ENCODE data around the gene HOXD9.

HOXD9 gene

DNA sequence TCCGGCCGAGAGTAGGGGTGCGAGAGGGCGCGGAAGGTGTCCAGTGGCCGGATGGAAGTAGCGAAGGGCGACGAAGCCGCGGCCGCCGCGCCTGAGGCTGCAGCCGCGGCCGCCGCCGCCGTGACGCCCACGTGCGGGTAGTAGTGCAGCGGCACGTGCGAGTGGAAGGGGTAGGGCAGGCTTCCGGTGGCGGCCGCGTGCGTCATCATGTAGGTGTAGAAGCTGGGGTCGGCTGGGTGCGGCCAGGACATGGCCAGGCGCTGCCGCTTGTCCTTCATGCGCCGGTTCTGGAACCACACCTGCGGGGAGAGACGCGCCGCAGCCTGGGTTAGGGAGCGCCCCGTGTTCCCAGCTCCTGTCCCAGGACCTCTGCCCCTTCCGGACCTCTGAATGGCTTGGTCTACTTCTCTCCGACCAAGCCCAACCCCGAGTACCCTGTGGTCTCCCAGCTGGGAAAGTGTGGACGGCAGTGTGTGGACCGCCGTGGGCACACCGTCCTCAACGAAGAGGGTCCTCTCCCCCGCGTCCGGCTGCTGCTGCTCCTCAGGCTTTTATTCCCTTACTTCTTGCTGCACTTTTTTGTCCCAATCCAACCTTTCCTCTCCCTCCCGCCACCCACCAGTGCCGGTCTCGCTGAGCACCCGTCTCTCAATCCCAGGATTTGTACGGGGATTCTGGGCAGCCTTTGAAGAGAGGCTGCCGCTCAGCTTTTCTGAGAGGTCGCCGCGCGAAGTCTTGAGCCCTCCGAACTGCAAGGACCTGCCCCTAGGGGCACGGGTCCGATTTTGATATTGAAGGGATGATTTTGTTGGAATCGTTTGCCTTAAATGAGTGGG, 41.8 kb upstream of the HOXD9 start:
- H3K4me3 ChIP-seq (ENCODE audit: low read length) = peak overlapping the region; percentile 2; the same call in 1 of the 2 replicates
- no CpG with 5 or more reads among the region's 68 CpGs for WGBS (ENCODE audit: insufficient coverage, insufficient read length)
- H3K36me3 ChIP-seq (ENCODE audit: control insufficient read depth, insufficient read depth, low read length) = no peaks in the 10 kb centered on the region
- peaks cover 6% of the 10 kb centered on the region; the same call in 1 of the 2 replicates for H3K4me1 ChIP-seq (ENCODE audit: control insufficient read depth, insufficient read depth, low read length)
- no peak for DNase-seq (ENCODE audit: low read depth, low spot score)
- peaks cover 84% of the 10 kb centered on the region for H3K27me3 ChIP-seq (ENCODE audit: control insufficient read depth, insufficient read depth, low read length)
- H3K27ac ChIP-seq (ENCODE audit: low read length) = no peak overlapping the region
- H3K9me3 ChIP-seq (ENCODE audit: control insufficient read depth, insufficient read depth, low read length) = no peaks in the 10 kb centered on the region

DNA sequence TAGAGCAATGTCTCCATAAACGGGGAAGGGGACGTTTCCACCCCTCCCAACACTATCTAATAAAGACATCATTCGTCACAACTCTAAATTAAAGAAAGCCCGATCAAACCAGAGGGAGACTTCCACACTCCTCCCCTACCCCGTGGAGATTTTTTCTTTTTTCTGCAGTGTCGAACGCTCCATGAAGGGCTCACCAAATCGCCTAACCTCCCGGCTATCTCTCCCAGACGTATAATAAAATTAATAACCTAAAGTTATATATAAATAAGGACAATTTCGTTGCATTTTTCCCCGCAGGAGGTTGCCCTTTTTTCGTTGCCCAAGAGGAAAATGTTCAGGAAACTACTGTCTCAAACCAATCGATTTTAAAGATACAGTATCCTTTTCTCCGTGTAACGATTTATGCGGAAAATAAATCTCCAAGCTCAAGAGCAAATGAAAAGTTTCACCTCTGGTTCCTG, 41.1 kb upstream of the HOXD9 start:
- Histone ChIP-seq H3K4me1 (ENCODE audit: control insufficient read depth, insufficient read depth, low read length) (peaks cover 6% of the 10 kb centered on the region; the same call in 1 of the 2 replicates), H3K9me3 (ENCODE audit: control insufficient read depth, insufficient read depth, low read length) (no peaks in the 10 kb centered on the region), H3K27me3 (ENCODE audit: control insufficient read depth, insufficient read depth, low read length) (peaks cover 85% of the 10 kb centered on the region), H3K36me3 (ENCODE audit: control insufficient read depth, insufficient read depth, low read length) (no peaks in the 10 kb centered on the region), H3K27ac (ENCODE audit: low read length) (no peak overlapping the region), H3K4me3 (ENCODE audit: low read length) (no peak overlapping the region)
- DNase-seq (ENCODE audit: low read depth, low spot score) = no peak
- WGBS (ENCODE audit: insufficient coverage, insufficient read length) = no CpG with 5 or more reads among the region's 17 CpGs

DNA sequence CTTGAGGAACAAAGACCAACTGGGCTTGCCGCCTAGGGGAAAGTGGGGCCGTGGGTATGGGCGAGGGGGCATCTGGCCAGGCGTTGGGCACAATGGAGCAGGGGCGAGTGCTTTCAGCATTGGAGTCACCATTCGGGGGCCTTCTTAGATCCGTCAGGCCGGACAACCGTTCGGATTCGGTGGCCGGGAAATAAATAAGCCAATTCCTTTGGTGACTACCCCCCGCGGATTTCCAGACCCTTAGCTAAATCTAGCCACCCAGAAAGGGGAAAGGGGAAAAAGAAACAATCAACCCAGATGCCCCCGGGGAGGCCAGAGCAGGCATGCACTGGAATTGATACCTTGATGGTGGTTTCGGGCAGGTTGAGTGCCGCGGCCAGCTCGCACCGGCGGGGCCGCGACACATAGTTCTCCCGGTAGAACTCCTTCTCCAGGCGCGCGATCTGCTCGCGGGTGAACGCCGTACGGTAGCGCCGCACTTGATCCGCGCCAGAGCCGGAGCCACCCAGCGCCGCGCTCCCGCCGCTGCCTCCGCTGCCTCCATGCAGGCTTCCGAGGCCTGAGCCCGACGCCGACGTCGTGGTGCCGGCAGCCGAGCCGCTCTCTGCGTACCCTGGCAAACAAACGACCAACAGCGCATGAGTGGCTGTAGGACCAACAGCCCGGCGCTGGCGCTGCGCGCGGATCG, 40.5 kb upstream of the HOXD9 start:
- peaks cover 85% of the 10 kb centered on the region for H3K27me3 ChIP-seq (ENCODE audit: control insufficient read depth, insufficient read depth, low read length)
- no peaks in the 10 kb centered on the region for H3K36me3 ChIP-seq (ENCODE audit: control insufficient read depth, insufficient read depth, low read length)
- no peaks in the 10 kb centered on the region for H3K9me3 ChIP-seq (ENCODE audit: control insufficient read depth, insufficient read depth, low read length)
- H3K27ac ChIP-seq (ENCODE audit: low read length) = no peak overlapping the region
- WGBS (ENCODE audit: insufficient coverage, insufficient read length) = no CpG with 5 or more reads among the region's 62 CpGs
- DNase-seq (ENCODE audit: low read depth, low spot score) = no peak
- H3K4me1 ChIP-seq (ENCODE audit: control insufficient read depth, insufficient read depth, low read length) = peaks cover 6% of the 10 kb centered on the region; the same call in 1 of the 2 replicates
- H3K4me3 ChIP-seq (ENCODE audit: low read length) = no peak overlapping the region

DNA sequence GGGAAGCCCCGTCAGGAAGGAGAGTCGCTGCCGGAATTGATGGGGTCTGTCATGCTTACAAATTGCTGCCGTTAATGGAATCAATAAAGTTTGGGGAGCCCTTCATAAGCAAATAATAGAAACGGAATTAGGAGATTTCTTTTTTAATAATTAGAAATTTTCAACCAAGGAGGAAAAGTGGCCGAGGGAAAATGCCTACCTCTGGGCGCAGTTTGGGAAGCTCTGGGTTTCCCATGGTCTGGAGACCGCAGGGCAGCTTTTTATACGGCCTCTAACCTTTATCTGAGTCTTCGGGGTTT, 40.0 kb upstream of the HOXD9 start:
- Histone ChIP-seq H3K4me1 (ENCODE audit: control insufficient read depth, insufficient read depth, low read length) (peaks cover 6% of the 10 kb centered on the region; the same call in 1 of the 2 replicates), H3K27me3 (ENCODE audit: control insufficient read depth, insufficient read depth, low read length) (peaks cover 89% of the 10 kb centered on the region), H3K4me3 (ENCODE audit: low read length) (no peak overlapping the region), H3K27ac (ENCODE audit: low read length) (no peak overlapping the region), H3K36me3 (ENCODE audit: control insufficient read depth, insufficient read depth, low read length) (no peaks in the 10 kb centered on the region), H3K9me3 (ENCODE audit: control insufficient read depth, insufficient read depth, low read length) (no peaks in the 10 kb centered on the region)
- no CpG with 5 or more reads among the region's 10 CpGs for WGBS (ENCODE audit: insufficient coverage, insufficient read length)
- no peak for DNase-seq (ENCODE audit: low read depth, low spot score)

DNA sequence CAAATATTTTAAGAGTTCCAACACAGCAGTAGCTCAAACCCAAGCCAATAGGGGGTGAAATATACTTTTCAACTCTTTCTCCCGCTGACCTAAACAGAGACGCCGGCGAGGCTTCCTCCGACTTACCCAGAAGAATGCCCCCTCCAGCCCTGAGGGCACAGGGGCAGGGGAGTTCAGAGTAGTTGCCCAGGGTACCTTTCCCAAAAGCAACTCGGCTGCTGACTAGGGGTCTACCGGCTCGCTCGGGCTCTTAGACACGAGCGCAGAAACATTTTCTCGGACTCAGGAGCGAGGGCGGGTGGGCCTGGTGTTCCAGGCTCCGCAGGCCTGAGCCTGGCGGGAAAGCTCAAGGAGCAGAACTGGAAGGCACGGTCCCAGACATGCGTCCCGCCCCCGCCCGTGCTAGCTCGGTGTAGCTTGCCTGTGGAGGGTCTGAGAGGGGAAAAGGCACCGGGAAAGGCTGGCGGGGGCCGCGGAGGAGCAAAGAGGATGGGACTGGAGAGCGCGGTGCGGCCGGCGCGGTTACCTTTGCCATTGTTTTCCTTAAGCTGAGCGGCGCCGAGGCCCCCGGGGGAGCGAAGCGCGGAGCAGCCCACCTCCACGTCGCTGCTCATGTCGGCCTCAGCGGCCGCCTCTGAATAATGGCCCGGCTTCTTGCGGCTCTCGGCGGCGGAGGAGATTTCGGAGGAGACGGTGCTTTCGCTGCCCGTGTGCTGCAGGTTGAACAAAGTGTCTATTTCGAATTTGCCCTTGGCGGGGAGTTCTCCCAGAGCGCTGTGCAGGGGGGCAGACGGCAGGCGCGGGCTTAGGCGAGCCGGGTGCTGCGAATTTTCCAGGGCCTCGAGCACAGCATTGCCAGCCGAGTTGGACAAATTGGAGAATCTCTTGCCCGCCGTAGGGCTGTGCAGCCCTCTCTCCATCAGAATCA, 39.4 kb upstream of the HOXD9 start:
- Histone ChIP-seq H3K4me3 (ENCODE audit: low read length) (no peak overlapping the region), H3K27ac (ENCODE audit: low read length) (no peak overlapping the region), H3K4me1 (ENCODE audit: control insufficient read depth, insufficient read depth, low read length) (peaks cover 7% of the 10 kb centered on the region), H3K9me3 (ENCODE audit: control insufficient read depth, insufficient read depth, low read length) (no peaks in the 10 kb centered on the region), H3K27me3 (ENCODE audit: control insufficient read depth, insufficient read depth, low read length) (peaks cover 94% of the 10 kb centered on the region), H3K36me3 (ENCODE audit: control insufficient read depth, insufficient read depth, low read length) (no peaks in the 10 kb centered on the region)
- DNase-seq (ENCODE audit: low read depth, low spot score) = no peak
- WGBS (ENCODE audit: insufficient coverage, insufficient read length) = no CpG with 5 or more reads among the region's 66 CpGs

DNA sequence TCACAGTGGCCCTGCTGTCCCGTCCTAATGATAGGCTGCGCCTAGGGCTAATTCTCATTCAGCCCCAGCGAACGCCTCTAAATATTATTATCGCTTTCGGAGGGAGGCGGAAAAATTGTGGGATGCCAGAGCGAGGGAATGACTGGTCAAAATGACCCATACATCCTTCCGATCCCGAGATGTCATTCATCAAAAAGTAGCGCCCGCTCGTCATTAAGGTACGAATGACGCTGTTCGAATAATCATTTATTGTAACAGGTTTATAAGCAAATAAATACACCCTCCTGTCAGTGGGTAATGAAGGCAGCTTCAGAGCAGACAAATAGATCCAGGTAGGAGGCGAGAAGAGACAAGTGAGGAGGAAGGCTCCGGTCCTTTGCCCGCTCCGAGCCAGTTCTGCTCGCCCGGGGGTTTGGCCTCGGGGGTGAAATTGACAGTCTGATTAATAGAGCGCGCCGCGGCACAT, 38.7 kb upstream of the HOXD9 start, which contains the start of gene EVX2:
TSS of gene EVX2 (minus strand) at position 167 of the 466 bp plus-strand sequence. CDS start 186 bp downstream, outside the sequence.
- H3K27me3 ChIP-seq (ENCODE audit: control insufficient read depth, insufficient read depth, low read length) = peaks cover 94% of the 10 kb centered on the region
- no peak for DNase-seq (ENCODE audit: low read depth, low spot score)

DNA sequence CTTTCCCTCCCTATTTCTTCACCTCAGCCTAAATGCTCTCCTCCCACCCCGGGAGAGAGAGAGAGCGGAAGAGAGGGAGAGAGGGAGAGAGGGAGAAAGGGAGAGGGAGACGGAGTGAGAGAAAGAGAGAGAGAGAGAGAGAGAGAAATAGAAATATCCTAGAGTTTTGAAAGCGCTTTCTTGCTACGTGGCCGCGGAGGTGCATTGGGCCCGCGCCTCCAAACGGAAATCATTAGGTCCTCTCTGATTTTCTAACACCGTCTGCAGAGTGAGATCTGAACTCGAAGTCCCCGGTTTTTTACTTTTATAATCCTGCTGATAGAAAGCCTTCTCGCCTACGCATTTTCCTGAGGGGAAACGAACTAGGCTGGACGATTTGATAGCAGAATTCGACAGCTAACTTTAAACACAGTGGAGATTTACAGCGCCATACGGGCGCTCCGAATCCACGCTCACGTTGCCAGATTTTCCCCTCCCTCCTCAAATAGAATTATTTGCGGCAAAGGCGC, 37.9 kb upstream of the HOXD9 start:
- no peak overlapping the region for H3K27ac ChIP-seq (ENCODE audit: low read length)
- no peaks in the 10 kb centered on the region for H3K36me3 ChIP-seq (ENCODE audit: control insufficient read depth, insufficient read depth, low read length)
- no CpG with 5 or more reads among the region's 26 CpGs for WGBS (ENCODE audit: insufficient coverage, insufficient read length)
- H3K9me3 ChIP-seq (ENCODE audit: control insufficient read depth, insufficient read depth, low read length) = no peaks in the 10 kb centered on the region
- peaks cover 94% of the 10 kb centered on the region for H3K27me3 ChIP-seq (ENCODE audit: control insufficient read depth, insufficient read depth, low read length)
- peaks cover 7% of the 10 kb centered on the region for H3K4me1 ChIP-seq (ENCODE audit: control insufficient read depth, insufficient read depth, low read length)
- DNase-seq (ENCODE audit: low read depth, low spot score) = no peak
- no peak overlapping the region for H3K4me3 ChIP-seq (ENCODE audit: low read length)

More for the DNA sequence above, 38.7 kb upstream of the HOXD9 start, which contains the start of gene EVX2:
- peaks cover 7% of the 10 kb centered on the region for H3K4me1 ChIP-seq (ENCODE audit: control insufficient read depth, insufficient read depth, low read length)
- H3K9me3 ChIP-seq (ENCODE audit: control insufficient read depth, insufficient read depth, low read length) = no peaks in the 10 kb centered on the region
- H3K4me3 ChIP-seq (ENCODE audit: low read length) = no peak within 1 kb of the TSS
- no peaks in the 10 kb centered on the region for H3K36me3 ChIP-seq (ENCODE audit: control insufficient read depth, insufficient read depth, low read length)
- no CpG with 5 or more reads among the region's 27 CpGs for WGBS (ENCODE audit: insufficient coverage, insufficient read length)
- no peak within 1 kb of the TSS for H3K27ac ChIP-seq (ENCODE audit: low read length)

DNA sequence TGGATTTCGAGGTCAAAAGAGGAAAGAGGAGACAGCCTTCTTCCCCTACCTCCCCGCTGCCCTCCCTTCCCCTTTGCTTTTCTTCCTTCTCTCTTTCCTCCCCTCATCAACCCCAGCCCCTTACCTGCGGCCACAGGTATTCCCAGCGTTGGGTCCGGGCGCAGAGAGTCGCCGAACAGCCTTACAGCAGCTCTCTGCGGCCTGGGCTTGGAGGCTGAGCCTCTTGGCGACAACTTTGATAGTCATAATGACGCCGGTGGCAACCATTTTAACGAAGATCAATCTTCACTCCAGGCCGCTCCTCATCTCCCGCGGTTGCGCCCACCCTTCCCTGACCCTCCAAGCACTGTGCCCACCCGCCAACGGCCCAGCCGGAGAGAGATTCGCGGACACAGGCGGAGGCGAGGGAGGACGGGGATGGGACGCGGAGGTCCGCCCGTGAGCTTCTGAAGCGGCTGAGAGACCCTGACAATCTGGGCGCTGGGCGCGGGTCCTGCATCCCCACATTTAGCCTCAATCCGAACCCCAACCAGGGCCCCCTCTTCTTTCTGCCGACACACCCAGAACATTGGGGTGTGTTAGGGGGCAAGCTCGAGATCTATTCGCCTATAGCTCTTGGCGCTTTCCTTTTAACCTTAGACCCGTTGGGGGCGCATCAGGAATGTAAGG, 37.3 kb upstream of the HOXD9 start:
- Histone ChIP-seq H3K4me3 (ENCODE audit: low read length) (peak overlapping the region; percentile 0; the same call in 1 of the 2 replicates), H3K27me3 (ENCODE audit: control insufficient read depth, insufficient read depth, low read length) (peaks cover 99% of the 10 kb centered on the region), H3K9me3 (ENCODE audit: control insufficient read depth, insufficient read depth, low read length) (no peaks in the 10 kb centered on the region), H3K27ac (ENCODE audit: low read length) (no peak overlapping the region), H3K4me1 (ENCODE audit: control insufficient read depth, insufficient read depth, low read length) (peaks cover 7% of the 10 kb centered on the region), H3K36me3 (ENCODE audit: control insufficient read depth, insufficient read depth, low read length) (no peaks in the 10 kb centered on the region)
- no peak for DNase-seq (ENCODE audit: low read depth, low spot score)
- no CpG with 5 or more reads among the region's 40 CpGs for WGBS (ENCODE audit: insufficient coverage, insufficient read length)

DNA sequence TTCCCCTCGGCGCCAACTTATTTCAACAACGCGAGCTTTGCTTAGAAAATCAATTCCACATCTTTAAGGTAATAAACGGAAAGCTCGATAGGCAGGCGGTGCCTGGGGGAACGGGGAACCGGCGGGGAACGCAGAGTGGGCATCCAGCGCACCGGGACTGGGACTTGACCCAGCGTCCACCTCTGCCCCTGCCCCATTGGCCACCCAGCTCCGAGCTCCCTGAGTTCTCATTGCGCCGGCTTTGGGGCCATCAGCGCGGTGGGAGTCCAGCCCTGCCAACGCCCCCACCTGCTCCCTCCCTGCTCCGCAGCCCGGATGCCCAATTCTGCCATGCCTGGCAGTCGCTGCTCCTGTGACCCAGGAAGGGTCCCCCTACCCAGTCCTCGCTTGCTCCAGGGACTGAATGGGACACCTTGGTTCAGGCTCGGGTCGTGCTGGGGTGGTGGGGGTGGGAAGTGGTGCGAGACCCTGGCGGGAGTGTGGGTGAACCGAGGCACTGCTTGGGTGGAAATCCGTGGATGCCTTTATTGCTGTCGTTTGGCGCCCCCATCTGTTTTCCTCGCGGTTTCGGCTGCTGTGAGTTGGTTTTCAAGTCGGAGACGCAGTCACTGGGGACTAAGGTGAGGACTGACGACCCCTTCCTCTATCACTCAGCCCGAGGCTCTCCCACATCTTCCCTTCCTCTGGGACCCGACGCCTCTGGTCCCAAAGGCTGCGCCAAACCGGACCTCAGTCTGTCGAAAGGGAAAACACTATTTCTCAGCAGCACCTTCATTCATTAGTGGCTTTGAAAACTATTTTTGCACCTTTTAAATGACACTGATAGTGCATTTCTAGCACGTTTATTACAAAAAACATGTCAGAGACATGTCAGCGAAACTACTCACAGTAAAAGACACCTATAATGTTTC, 36.4 kb upstream of the HOXD9 start:
- no peak overlapping the region for H3K4me3 ChIP-seq (ENCODE audit: low read length)
- WGBS (ENCODE audit: insufficient coverage, insufficient read length) = no CpG with 5 or more reads among the region's 46 CpGs
- DNase-seq (ENCODE audit: low read depth, low spot score) = no peak

More for the DNA sequence above, 36.4 kb upstream of the HOXD9 start:
- Histone ChIP-seq H3K36me3 (ENCODE audit: control insufficient read depth, insufficient read depth, low read length) (no peaks in the 10 kb centered on the region), H3K9me3 (ENCODE audit: control insufficient read depth, insufficient read depth, low read length) (no peaks in the 10 kb centered on the region), H3K27me3 (ENCODE audit: control insufficient read depth, insufficient read depth, low read length) (peaks cover 99% of the 10 kb centered on the region), H3K4me1 (ENCODE audit: control insufficient read depth, insufficient read depth, low read length) (peaks cover 7% of the 10 kb centered on the region), H3K27ac (ENCODE audit: low read length) (no peak overlapping the region)
